ENCODE data around the gene STIL. TPM values are rescaled to one million over a fixed set of nuclear protein-coding genes. Genes with fewer than 3 reads are reported as not detected.
"Not testable (repeated sequence)": the region's sequence is repeated elsewhere in the genome, so short reads cannot be mapped to it uniquely, and the experiment has no call there.

Gene STIL
- total RNA-seq, 4 donors from 2014 or later: 0.33 to 1.1 (median 0.63) TPM

GRCh38 chr1:47348246-47348645, 34.3 kb upstream of the STIL start:
- Histone ChIP-seq H3K4me3 (no peak overlapping the region), H3K36me3 (peaks cover 0 to 6% of the 10 kb centered on the region in 2 donors), H3K27me3 (no peaks in the 10 kb centered on the region), H3K9me3 (no peaks in the 10 kb centered on the region), H3K27ac (no peak overlapping the region), H3K4me1 (no peaks in the 10 kb centered on the region)
- in situ Hi-C loops (cut with MboI; ENCODE audit: low sequenced_read_pairs in 4 of 4): loop anchor here in 2 of 4 donors (25.0 kb wide), 1 partner anchor 161 kb away; the partner anchor contains the start of gene PDZK1IP1 (in 2 of the 2)
- DNase-seq (no peak), ATAC-seq (no peak)
- TF ChIP-seq POLR2A (IDR thresholded peaks at IDR 0.05): no peak
- TF ChIP-seq CTCF (IDR thresholded peaks at IDR 0.05 in 4 of 5, conservative IDR thresholded peaks at IDR 0.05 in 1 of 5): no peak
- intact Hi-C loops (cut with DNase I; ENCODE audit: low total_unique reads): no loop called here

GRCh38 chr1:47347735-47348134, 33.8 kb upstream of the STIL start:
- in situ Hi-C loops (cut with MboI; ENCODE audit: low sequenced_read_pairs in 4 of 4): loop anchor here in 2 of 4 donors (25.0 kb wide), 1 partner anchor 160 kb away; the partner anchor contains the start of gene PDZK1IP1 (in 2 of the 2)
- H3K27me3 ChIP-seq: no peaks in the 10 kb centered on the region
- peaks cover 0 to 6% of the 10 kb centered on the region in 2 donors for H3K36me3 ChIP-seq
- no peaks in the 10 kb centered on the region for H3K9me3 ChIP-seq
- intact Hi-C loops (cut with DNase I; ENCODE audit: low total_unique reads): no loop called here
- no peak for ATAC-seq
- H3K27ac ChIP-seq: no peak overlapping the region
- no peak overlapping the region for H3K4me3 ChIP-seq
- no peak for DNase-seq
- H3K4me1 ChIP-seq: no peaks in the 10 kb centered on the region
- TF ChIP-seq POLR2A (IDR thresholded peaks at IDR 0.05): no peak
- no peak for TF ChIP-seq CTCF (IDR thresholded peaks at IDR 0.05 in 4 of 5, conservative IDR thresholded peaks at IDR 0.05 in 1 of 5)

GRCh38 chr1:47346979-47347378, 33.0 kb upstream of the STIL start:
- intact Hi-C loops (cut with DNase I; ENCODE audit: low total_unique reads); ATAC-seq; H3K4me3 ChIP-seq; H3K27me3 ChIP-seq; DNase-seq; H3K9me3 ChIP-seq; H3K4me1 ChIP-seq; H3K27ac ChIP-seq; H3K36me3 ChIP-seq: not testable (repeated sequence)
- in situ Hi-C loops (cut with MboI; ENCODE audit: low sequenced_read_pairs in 4 of 4): loop anchor here in 2 of 4 donors (25.0 kb wide), 1 partner anchor 160 kb away; the partner anchor contains the start of gene PDZK1IP1 (in 2 of the 2)

GRCh38 chr1:47340227-47340626, 26.3 kb upstream of the STIL start:
- TF ChIP-seq CTCF (IDR thresholded peaks at IDR 0.05 in 4 of 5, conservative IDR thresholded peaks at IDR 0.05 in 1 of 5) (no peak), POLR2A (IDR thresholded peaks at IDR 0.05) (no peak)
- Histone ChIP-seq H3K27me3 (no peaks in the 10 kb centered on the region), H3K4me3 (no peak overlapping the region), H3K36me3 (peaks cover 0 to 6% of the 10 kb centered on the region in 2 donors), H3K4me1 (peaks cover 9 to 10% of the 10 kb centered on the region in 2 donors), H3K27ac (no peak overlapping the region), H3K9me3 (no peaks in the 10 kb centered on the region)
- in situ Hi-C loops (cut with MboI; ENCODE audit: low sequenced_read_pairs in 4 of 4): loop anchor here in 2 of 4 donors (25.0 kb wide), 1 partner anchor 153 kb away; the partner anchor contains the start of gene PDZK1IP1 (in 2 of the 2)
- intact Hi-C loops (cut with DNase I; ENCODE audit: low total_unique reads): no loop called here
- DNase-seq: no peak
- no peak for ATAC-seq

- DNase-seq (no peak), ATAC-seq (no peak)
- no peak for TF ChIP-seq CTCF (IDR thresholded peaks at IDR 0.05 in 4 of 5, conservative IDR thresholded peaks at IDR 0.05 in 1 of 5)
- in situ Hi-C loops (cut with MboI; ENCODE audit: low sequenced_read_pairs in 4 of 4): loop anchor here in 2 of 4 donors (25.0 kb wide), 1 partner anchor 151 kb away; the partner anchor contains the start of gene PDZK1IP1 (in 2 of the 2)
- no peaks in the 10 kb centered on the region for H3K27me3 ChIP-seq
- H3K36me3 ChIP-seq: no peaks in the 10 kb centered on the region
- H3K27ac ChIP-seq: peak overlapping the region in 1 of 4 donors; percentile 28
- H3K4me1 ChIP-seq: peaks cover 14% of the 10 kb centered on the region in 2 donors
- H3K9me3 ChIP-seq: no peaks in the 10 kb centered on the region
- H3K4me3 ChIP-seq: no peak overlapping the region
- intact Hi-C loops (cut with DNase I; ENCODE audit: low total_unique reads): no loop called here
Measured at GRCh38 chr1:47338249-47339077, 24.5 kb upstream of the STIL start.
